DOHH2 (cell line): ENCODE results near the gene GHR.

Source experiments
- EZH2phosphoT487 ChIP-seq: fragments of 200-600 bp; sonication (generic); IDR thresholded peaks from 2 replicates; pipeline ENCODE4 v1.6.1; 2017; ENCODE audit warnings: borderline replicate concordance, mild to moderate bottlenecking, antibody characterized with exemption, low read length, moderate library complexity, mixed read lengths
- TF ChIP-seq, protein P1 (sequence below): fragments of 200-600 bp; sonication (generic); IDR thresholded peaks from one replicate; pipeline ENCODE4 v1.5.1; 2014; ENCODE audit warnings: antibody characterized with exemption, mild to moderate bottlenecking, low read depth, low read length; ENCODE audit not compliant: poor library complexity, severe bottlenecking

DNA sequence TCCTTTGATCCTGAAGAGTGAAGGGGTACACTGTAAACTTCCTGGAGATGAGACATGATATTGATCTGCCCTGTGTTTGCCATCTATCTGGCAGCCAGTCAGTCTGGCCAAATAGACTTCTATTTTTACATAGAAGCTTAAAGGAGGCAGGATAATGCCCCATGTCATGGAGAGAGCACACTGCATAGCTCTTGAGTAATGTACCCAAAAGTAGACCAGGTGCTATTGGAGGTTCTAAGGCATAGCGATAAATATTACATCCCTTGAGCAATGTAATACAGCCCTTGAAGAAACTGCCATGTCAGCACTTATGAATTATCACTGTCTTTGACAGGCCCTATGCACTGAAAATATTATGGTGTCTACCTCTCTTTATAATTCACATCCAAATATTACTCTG lies 131.8 kb downstream of the GHR start:
- TF ChIP-seq, protein P1, sequence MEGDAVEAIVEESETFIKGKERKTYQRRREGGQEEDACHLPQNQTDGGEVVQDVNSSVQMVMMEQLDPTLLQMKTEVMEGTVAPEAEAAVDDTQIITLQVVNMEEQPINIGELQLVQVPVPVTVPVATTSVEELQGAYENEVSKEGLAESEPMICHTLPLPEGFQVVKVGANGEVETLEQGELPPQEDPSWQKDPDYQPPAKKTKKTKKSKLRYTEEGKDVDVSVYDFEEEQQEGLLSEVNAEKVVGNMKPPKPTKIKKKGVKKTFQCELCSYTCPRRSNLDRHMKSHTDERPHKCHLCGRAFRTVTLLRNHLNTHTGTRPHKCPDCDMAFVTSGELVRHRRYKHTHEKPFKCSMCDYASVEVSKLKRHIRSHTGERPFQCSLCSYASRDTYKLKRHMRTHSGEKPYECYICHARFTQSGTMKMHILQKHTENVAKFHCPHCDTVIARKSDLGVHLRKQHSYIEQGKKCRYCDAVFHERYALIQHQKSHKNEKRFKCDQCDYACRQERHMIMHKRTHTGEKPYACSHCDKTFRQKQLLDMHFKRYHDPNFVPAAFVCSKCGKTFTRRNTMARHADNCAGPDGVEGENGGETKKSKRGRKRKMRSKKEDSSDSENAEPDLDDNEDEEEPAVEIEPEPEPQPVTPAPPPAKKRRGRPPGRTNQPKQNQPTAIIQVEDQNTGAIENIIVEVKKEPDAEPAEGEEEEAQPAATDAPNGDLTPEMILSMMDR = no peak
- no peak for TF ChIP-seq EZH2phosphoT487
